Neuron (in vitro differentiated cells): ENCODE data around the gene SCN5A.
A peak's percentile ranks its signal among the peaks of the same experiment; 100 is the strongest.

Experiments used
- H2AFZ ChIP-seq: one replicate; pipeline ENCODE4 v1.6.1; 2013; ENCODE audit warnings: low read depth, mild to moderate bottlenecking, inconsistent platforms, low read length, moderate library complexity
- H3K27me3 ChIP-seq: one replicate; pipeline ENCODE4 v1.6.1; 2013; ENCODE audit warnings: low read length; ENCODE audit not compliant: insufficient read depth
- H3K36me3 ChIP-seq: one replicate; pipeline ENCODE4 v1.6.1; 2013; ENCODE audit warnings: low read length; ENCODE audit not compliant: insufficient read depth
- H3K4me1 ChIP-seq: one replicate; pipeline ENCODE4 v1.6.1; 2013; ENCODE audit warnings: low read length; ENCODE audit not compliant: insufficient read depth
- H3K4me3 ChIP-seq: 2 replicates; pipeline ENCODE4 v1.5.1; 2013; ENCODE audit warnings: mild to moderate bottlenecking, low read length, moderate library complexity
- H3K9me3 ChIP-seq: one replicate; pipeline ENCODE4 v1.6.1; 2013; ENCODE audit warnings: low read length

SCN5A gene

DNA sequence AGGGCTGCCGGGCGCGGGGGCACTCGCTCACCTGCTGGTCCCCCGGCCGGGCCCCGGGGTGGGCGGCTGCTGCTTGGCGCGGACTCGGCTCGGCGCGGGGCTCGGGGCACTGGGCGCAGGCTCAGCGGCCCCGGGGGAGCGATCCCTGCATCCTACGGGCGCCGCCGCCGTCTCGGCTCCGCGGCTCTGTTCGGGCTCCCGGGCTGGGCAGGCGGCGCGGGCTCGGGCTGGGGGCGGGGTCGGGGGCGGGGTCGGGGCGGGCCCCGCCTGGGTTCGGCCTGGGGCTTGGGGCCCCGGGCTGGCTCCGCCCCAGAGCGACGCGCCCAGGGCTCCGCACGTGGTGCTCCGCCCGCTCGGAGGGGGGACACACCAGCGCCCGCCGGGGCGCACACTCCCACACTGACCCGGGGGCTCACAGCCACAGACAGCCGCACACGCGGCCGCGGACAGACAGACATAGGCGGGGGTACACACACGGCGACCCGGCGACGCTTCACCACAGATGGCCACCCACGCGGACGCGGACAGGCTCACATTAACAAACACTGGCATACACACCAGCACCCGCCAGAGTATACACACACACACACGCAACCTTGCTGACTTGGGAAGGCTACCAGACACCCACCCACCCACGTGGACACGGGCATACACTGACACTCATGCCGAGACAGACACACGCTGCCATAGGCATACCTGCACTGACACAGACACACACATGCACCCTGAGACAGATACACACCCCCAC is at the start of gene SCN5A:
Gene SCN5A, minus strand, starts transcription at position 188 of the 748 bp plus-strand sequence. CDS start 16,380 bp downstream, outside the sequence.
- H3K27me3 ChIP-seq, result peaks cover 62% of the 10 kb centered on the region
- peaks cover 2% of the 10 kb centered on the region for H3K4me1 ChIP-seq
- peak within 1 kb of the TSS; percentile 30 for H3K4me3 ChIP-seq
- H3K36me3 ChIP-seq, result no peaks in the 10 kb centered on the region
- peaks cover under 1% of the 10 kb centered on the region for H3K9me3 ChIP-seq
- peak within 1 kb of the TSS; percentile 58 for H2AFZ ChIP-seq

DNA sequence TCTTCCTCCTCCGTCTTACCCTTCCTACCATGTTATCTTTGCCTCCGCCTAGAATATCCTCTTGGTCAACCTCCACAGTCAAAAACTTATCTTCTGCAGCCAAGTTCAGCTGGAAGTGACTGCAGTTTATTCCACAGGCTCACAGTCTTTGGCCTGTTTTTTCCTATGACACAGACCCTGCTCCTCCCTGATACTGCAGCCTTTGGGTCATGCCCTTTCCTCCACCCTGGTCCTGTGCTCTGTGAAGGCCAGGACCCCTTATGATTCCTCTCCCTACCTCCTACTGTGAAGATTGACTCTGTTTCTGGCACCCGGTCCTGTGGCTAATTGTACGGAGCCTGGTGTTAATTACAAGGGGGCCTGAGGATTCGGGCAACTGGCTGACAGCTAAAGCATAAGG is 49.3 kb upstream of the SCN5A start:
- no peaks in the 10 kb centered on the region for H3K4me1 ChIP-seq
- no peaks in the 10 kb centered on the region for H3K27me3 ChIP-seq
- H3K4me3 ChIP-seq, result no peak overlapping the region

DNA sequence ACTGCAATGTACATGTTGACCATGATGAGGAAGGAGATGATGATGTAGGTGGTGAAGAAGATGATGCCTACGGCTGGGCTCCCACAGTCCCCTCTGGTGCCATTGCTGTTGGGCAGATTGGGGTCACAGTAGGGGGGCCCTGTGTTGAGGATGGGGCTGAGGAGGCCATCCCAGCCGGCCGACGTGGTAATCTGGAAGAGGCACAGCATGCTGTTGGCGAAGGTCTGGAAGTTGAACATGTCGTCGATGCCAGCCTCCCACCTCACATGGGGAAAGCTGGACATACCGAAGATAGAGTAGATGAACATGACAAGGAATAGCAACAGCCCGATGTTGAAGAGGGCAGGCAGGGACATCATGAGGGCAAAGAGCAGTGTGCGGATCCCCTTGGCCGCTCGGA is 48.6 kb upstream of the SCN5A start:
- no peaks in the 10 kb centered on the region for H3K36me3 ChIP-seq
- H3K27me3 ChIP-seq, result no peaks in the 10 kb centered on the region
- no peak overlapping the region for H3K4me3 ChIP-seq
- no peak overlapping the region for H2AFZ ChIP-seq
- H3K4me1 ChIP-seq, result no peaks in the 10 kb centered on the region
- no peaks in the 10 kb centered on the region for H3K9me3 ChIP-seq

More for the DNA sequence above, 49.3 kb upstream of the SCN5A start:
- no peaks in the 10 kb centered on the region for H3K36me3 ChIP-seq
- H2AFZ ChIP-seq, result no peak overlapping the region
- no peaks in the 10 kb centered on the region for H3K9me3 ChIP-seq

DNA sequence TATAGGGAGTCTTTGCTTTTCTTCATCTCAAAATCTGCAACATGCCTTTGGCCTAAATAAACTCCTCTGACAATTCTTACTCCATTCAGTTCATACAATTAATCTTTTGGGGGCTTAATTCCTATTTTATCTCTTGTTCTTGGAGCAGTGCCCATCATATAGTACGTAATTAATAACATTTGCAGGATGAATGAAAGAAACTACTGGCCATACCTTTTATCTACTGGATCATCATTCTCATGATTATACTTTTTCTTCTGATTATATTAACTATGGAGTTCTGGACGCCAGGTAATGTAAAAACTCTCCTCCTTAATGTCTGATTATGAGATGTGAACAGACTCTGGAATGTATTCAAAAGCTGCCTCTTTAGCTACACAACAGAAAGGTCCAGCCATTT is 46.5 kb upstream of the SCN5A start:
- Histone ChIP-seq H3K36me3 (no peaks in the 10 kb centered on the region), H2AFZ (no peak overlapping the region), H3K27me3 (no peaks in the 10 kb centered on the region), H3K4me1 (no peaks in the 10 kb centered on the region), H3K4me3 (no peak overlapping the region), H3K9me3 (no peaks in the 10 kb centered on the region)

DNA sequence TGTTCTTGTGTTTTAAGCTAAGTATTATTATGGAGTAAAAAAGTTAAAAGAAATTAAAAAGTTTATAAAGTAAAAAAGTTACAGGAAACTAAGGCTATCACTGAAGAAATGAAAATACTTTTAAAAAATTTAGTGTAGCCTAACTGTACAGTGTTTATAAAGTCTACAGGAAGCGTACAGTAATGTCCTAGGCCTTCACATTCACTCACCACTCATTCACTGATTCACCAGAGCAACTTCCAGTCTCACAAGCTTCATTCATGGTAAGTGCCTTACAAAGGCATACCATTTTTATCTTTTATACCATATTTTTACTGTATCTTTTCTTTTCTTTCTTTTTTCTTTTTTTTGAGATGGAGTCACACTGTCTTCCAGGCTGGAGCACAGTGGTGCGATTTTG is 40.7 kb upstream of the SCN5A start:
- Histone ChIP-seq H3K27me3 (no peaks in the 10 kb centered on the region), H3K4me1 (no peaks in the 10 kb centered on the region), H3K36me3 (no peaks in the 10 kb centered on the region), H3K4me3 (no peak overlapping the region), H2AFZ (no peak overlapping the region), H3K9me3 (no peaks in the 10 kb centered on the region)

DNA sequence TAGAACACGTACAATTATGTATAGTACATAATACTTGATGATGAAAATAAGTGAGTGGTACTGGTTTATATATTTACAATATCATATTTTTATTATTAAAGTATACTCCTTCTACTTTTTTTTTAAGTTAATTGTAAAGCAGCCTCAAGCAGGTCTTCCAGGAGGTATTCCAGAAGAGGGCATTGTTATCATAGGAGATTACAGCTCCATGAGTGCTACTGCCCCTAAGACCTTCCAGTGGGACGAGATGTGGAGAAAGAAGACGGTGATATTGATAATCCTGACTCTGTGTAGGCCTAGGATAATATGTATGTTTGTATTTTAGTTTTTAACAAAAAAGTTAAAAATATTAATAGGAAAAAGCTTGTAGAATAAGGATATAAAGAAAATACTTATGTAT is 40.3 kb upstream of the SCN5A start:
- no peaks in the 10 kb centered on the region for H3K4me1 ChIP-seq

DNA sequence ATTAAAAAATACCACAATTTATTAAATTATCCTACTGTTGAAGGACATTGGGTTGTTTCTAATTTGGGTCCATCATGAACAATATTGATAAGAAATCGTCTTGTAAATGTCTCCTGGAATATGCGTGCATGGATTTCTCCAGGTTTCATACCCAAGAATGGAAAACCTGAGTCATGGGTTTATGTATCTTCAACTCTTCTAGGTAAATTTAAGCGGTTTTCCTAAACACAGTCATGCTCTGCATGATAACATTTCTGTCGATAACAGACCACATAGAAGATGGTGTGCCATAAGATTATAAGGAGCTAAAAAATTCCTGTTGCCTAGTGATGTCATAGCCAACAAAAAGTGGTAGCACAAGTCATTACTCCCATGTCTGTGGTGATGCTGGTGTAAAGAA is 39.9 kb upstream of the SCN5A start:
- no peaks in the 10 kb centered on the region for H3K9me3 ChIP-seq
- H3K27me3 ChIP-seq, result no peaks in the 10 kb centered on the region
- no peak overlapping the region for H2AFZ ChIP-seq
- H3K36me3 ChIP-seq, result no peaks in the 10 kb centered on the region
- H3K4me3 ChIP-seq, result no peak overlapping the region
- H3K4me1 ChIP-seq, result no peaks in the 10 kb centered on the region

More for the DNA sequence above, 40.3 kb upstream of the SCN5A start:
- Histone ChIP-seq H3K36me3 (no peaks in the 10 kb centered on the region), H3K27me3 (no peaks in the 10 kb centered on the region), H3K4me3 (no peak overlapping the region), H3K9me3 (no peaks in the 10 kb centered on the region), H2AFZ (no peak overlapping the region)

DNA sequence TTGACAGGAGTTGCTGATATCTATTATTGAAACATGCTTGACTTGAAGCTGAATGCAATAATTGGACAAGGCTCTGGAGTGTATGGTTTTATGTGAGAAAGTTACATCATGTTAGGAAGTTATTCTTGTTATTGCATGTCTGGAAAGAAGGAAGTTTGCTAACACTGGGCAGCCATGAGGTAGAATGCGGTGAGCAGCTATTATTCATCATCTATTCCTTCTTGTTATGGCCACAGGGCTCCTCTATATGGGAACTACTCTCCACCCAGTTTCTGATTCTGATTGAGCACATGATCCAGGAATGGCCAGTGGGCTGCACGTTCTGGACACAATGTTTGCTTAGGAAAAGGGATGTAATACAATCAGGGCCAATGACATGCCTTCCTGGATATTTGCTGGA is 37.8 kb upstream of the SCN5A start:
- H2AFZ ChIP-seq, result no peak overlapping the region
- no peaks in the 10 kb centered on the region for H3K4me1 ChIP-seq
- no peaks in the 10 kb centered on the region for H3K36me3 ChIP-seq
- no peak overlapping the region for H3K4me3 ChIP-seq
- no peaks in the 10 kb centered on the region for H3K9me3 ChIP-seq
- peaks cover 5% of the 10 kb centered on the region for H3K27me3 ChIP-seq

DNA sequence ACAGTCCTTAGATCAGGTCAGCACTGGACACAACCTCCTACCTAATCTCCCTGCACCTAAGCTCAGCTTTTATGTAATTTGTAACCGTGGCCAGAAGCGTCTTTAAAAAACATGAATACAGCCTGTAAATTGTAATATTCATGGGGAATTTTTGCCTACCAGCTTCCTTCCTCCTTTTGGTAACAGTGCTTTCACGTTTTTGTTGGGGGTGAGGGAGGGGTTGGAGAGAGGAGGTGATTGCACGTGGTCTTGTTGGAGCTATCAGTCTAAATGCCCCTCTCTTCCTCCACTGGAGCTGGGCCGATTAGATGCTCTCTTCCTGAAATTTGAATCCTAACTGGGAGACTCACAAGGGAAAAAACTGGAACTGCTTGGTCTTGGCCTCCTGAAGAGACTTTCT is 35.1 kb upstream of the SCN5A start:
- Histone ChIP-seq H2AFZ (no peak overlapping the region), H3K4me1 (no peaks in the 10 kb centered on the region), H3K36me3 (no peaks in the 10 kb centered on the region), H3K9me3 (no peaks in the 10 kb centered on the region), H3K4me3 (no peak overlapping the region), H3K27me3 (peaks cover 5% of the 10 kb centered on the region)

DNA sequence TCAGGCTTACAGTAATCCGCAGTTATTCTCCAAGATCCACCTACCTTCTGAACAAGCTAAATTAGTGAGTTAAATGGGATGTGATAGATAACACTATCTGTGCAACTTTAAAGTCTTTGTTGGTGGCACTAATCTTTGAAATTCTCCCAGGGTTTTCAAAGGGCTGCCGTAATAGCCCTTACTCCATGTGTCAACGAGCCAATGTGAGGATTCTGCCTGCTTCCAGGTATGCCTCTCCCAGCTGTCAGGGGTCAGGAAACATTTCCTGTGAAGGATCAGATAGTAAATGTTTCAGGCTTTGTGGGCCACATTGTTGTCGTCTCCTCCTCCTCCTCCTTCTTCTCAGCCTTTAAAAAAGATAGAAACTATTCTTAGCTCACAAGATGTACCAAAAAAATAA is 20.2 kb upstream of the SCN5A start:
- Histone ChIP-seq H3K4me3 (no peak overlapping the region), H3K4me1 (no peaks in the 10 kb centered on the region), H3K27me3 (no peaks in the 10 kb centered on the region), H2AFZ (no peak overlapping the region), H3K9me3 (no peaks in the 10 kb centered on the region), H3K36me3 (no peaks in the 10 kb centered on the region)

DNA sequence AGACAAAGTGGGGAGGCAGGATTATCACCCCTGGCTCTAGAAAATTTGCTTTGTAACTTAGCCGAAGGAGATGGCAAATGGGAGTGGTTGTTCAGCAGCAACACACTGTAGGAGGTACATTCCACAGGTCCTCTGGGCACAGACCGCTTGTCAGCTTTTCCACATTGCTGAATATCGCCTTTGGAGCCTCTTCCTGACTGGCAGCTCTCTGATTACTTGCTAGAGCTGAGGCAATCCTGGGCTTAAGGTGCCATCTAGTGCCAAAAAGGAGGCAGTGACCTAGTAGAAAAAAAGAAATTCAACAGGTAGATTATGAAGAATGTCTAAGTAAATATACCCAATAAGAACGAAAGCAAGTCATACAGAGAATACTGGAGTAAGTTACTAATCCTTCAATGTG is 13.1 kb upstream of the SCN5A start:
- Histone ChIP-seq H3K36me3 (no peaks in the 10 kb centered on the region), H3K4me3 (no peak overlapping the region), H3K27me3 (peaks cover 5% of the 10 kb centered on the region), H2AFZ (no peak overlapping the region), H3K4me1 (no peaks in the 10 kb centered on the region), H3K9me3 (no peaks in the 10 kb centered on the region)

DNA sequence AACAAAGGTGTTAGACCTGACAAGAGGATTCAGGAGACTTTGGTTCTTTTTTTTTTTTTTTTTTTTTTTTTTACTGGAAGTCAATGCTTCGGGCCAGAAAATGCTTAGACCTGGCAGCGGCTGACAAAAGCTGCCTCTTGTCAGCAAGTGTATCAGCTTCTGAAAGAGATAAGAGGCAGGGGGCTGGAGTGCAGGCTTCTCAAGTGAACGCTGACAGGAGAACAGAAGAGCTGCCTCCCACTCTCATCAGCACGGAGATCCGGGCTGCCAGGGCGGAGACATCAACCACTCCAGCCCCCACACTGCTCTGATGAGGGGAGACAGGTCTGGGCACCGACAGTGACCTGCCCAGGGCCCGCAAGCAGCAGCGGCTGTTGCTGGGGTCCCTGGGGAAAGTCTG is 9.4 kb upstream of the SCN5A start:
- Histone ChIP-seq H3K4me1 (no peaks in the 10 kb centered on the region), H3K27me3 (peaks cover 9% of the 10 kb centered on the region), H3K9me3 (no peaks in the 10 kb centered on the region), H2AFZ (no peak overlapping the region), H3K4me3 (no peak overlapping the region), H3K36me3 (no peaks in the 10 kb centered on the region)

DNA sequence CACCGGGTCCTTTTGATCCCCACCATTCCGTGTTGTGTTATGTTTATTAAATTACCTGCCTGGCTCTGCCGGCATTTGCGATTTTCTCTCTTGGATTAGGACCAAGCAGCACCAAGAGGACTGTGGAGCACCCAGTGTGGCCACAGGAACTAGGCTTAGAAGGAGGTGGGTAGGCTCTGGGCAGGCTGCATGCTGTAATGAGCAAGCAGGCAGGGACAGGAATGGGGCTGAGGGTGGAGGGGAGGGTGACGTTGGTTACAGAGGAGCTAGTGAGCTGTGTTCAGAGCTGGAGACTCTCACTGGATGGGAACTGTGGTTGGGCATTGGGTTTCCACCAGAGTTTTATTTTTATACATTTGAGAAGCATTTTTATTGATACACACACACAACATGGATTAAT is 7.9 kb upstream of the SCN5A start:
- Histone ChIP-seq H3K27me3 (peaks cover 17% of the 10 kb centered on the region), H3K36me3 (no peaks in the 10 kb centered on the region), H3K9me3 (no peaks in the 10 kb centered on the region), H2AFZ (no peak overlapping the region), H3K4me3 (no peak overlapping the region), H3K4me1 (no peaks in the 10 kb centered on the region)

DNA sequence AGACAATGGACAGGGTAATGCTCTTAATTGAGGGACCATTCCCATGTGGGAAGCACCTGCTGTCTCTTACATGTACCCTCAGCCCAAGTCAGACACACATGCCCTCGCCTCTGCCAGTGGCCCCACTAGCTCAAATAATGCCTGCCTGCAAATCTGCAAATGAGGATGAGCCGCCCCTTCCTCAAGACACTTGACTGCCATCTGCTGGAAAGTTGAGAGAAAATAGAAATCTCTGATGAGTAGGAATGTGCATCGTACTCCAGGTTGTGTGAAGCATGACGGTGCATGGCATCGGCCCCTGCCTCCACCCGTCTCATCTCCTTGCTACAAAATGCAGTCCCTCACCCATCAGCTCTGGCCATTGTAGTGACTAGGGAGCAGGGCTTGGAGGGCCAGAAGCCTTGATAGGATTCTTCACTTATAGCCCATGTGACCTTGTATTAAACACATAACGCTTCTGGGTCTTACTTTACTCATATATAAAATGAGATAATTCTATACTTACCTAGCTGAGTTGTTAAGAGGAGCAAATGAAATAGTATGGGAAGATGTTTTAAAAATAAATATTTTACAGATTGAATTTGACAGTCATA is 6.3 kb upstream of the SCN5A start:
- Histone ChIP-seq H3K4me3 (no peak overlapping the region), H3K36me3 (no peaks in the 10 kb centered on the region), H3K9me3 (no peaks in the 10 kb centered on the region), H3K4me1 (no peaks in the 10 kb centered on the region), H3K27me3 (peaks cover 19% of the 10 kb centered on the region), H2AFZ (no peak overlapping the region)
